ENCODE data around the gene SQOR. TPM values are rescaled to one million over a fixed set of nuclear protein-coding genes. Genes with fewer than 3 reads are reported as not detected.

Gene SQOR
- total and polyA plus RNA-seq, 2 experiments from 2014 or later, result 19.7 to 21.9 TPM

DNA sequence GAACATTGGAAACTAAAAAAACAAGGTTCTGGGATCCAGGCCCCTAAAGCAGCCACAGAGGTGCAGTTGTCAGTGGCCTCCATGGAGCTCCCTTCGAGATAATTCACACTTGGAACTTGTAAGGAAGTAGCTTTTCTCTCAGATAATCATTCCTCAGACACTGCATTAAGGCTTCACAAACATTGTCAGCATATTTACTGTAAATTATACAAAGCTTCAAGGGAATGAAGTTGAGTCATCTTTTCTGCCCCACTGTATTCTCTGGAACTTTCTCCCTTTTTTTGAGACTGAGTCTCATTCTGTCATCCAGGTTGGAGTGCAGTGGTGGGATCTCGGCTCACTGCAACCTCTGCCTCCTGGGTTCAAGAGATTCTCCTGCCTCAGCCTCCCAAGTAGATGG lies 40.5 kb upstream of the SQOR start:
- Histone ChIP-seq H3K79me2 (ENCODE audit: insufficient read depth) (peaks cover 85% of the 10 kb centered on the region), H4K20me1 (ENCODE audit: insufficient read depth) (no peaks in the 10 kb centered on the region; the same call in 1 of the 2 replicates), H2AFZ (no peak overlapping the region), H3K36me3 (ENCODE audit: low read depth) (no peaks in the 10 kb centered on the region; the same call in 1 of the 2 replicates), H3K9ac (no peak overlapping the region), H3F3A (ENCODE audit: insufficient read depth) (no peaks in the 10 kb centered on the region), H3K9me2 (ENCODE audit: insufficient read depth) (no peaks in the 10 kb centered on the region), H3K9me3 (ENCODE audit: low read depth) (no peaks in the 10 kb centered on the region), H3K27me3 (replicated peaks; ENCODE audit: insufficient read depth) (no peaks in the 10 kb centered on the region), H3K4me1 (ENCODE audit: insufficient read depth) (peaks cover 13% of the 10 kb centered on the region), H3K4me2 (ENCODE audit: unreplicated experiment) (no peak overlapping the region), H3K27ac (no peak overlapping the region), H3K4me3 (no peak overlapping the region)
- in situ Hi-C loops (cut with MboI), result no loop called here
- WGBS, 2 experiments (ENCODE audit: low coverage in 1 of 2, low lambda C conversion rate in 2 of 2, missing lambda C conversion rate in 2 of 2), result 98 to 100% methylated on average over 2 of the region's 2 CpGs
- TF ChIP-seq EZH2 (IDR thresholded peaks at IDR 0.05; ENCODE audit: insufficient read depth, poor library complexity, severe bottlenecking) (no peak), EZH2phosphoT487 (IDR thresholded peaks at IDR 0.05; ENCODE audit: insufficient read depth, low read depth) (no peak)
- DNase-seq, result peak; percentile 12

DNA sequence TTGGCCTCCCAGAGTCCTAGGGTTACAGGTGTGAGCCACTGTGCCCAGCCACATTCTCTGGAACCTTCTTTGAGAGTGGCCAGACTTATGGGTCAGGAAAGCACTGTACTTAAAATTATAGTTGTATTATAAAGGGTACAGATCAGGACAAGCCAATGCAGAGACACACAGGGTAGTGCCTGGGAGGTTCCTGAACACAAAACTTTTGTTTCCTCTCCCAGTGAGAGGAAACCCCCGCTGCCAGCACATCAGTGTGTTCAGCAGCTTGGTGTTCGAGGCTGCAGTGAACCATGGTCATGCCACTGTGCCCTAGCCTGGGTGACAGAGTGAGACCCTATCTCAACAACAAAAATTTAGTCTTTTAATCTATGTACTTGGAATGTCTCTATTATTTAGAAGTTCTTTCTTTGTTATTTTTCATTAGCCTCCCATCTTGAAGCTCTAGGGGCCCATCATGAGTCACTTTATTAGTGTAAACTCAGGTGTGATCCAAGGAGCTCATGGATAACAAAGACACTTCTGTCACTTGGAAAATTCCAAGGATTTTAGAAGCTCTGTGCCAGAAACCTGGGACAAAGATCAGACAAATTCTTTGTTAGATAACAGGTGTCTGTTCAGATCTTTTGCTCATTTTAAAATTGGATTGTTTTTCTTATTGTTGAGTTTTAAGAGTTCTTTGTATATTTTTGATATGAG lies 39.8 kb upstream of the SQOR start:
- H2AFZ ChIP-seq, result no peak overlapping the region

DNA sequence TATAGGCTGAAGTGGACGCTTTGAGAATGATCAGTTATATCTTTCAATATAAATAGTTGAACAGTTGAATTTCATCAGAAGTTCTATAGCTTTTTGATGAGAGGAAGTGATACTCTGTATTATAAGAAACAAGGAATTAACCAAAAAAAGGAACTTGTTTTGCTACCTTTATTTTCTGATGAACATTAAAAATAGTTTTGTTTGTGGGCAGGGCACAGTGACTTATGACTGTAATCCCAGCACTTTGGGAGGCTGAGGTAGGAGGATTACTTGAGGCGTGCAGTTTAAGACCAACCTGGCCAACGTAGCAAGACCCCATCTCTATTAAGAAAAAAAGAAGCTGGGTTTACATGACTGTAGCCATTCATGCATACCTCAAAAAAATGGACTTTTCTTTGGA lies 30.9 kb upstream of the SQOR start:
- H3K79me2 ChIP-seq (ENCODE audit: insufficient read depth), result peaks cover 45% of the 10 kb centered on the region
- no peaks in the 10 kb centered on the region for H4K20me1 ChIP-seq (ENCODE audit: insufficient read depth)
- in situ Hi-C loops (cut with MboI), result loop anchor here (25.0 kb wide), 1 partner anchor 417 kb away; the partner anchor contains the start of gene SHF

More for the DNA sequence above, 39.8 kb upstream of the SQOR start:
- in situ Hi-C loops (cut with MboI), result no loop called here
- H3K4me2 ChIP-seq (ENCODE audit: unreplicated experiment), result no peak overlapping the region
- no peak for DNase-seq
- H3K9me2 ChIP-seq (ENCODE audit: insufficient read depth), result no peaks in the 10 kb centered on the region
- no peaks in the 10 kb centered on the region for H3K9me3 ChIP-seq (ENCODE audit: low read depth)
- H3K4me3 ChIP-seq, result no peak overlapping the region
- peaks cover 6% of the 10 kb centered on the region for H3K4me1 ChIP-seq (ENCODE audit: insufficient read depth)
- no peak overlapping the region for H3K27ac ChIP-seq
- no peaks in the 10 kb centered on the region for H3K27me3 ChIP-seq (replicated peaks; ENCODE audit: insufficient read depth)
- peaks cover 79% of the 10 kb centered on the region for H3K79me2 ChIP-seq (ENCODE audit: insufficient read depth)
- no peak for TF ChIP-seq EZH2 (IDR thresholded peaks at IDR 0.05; ENCODE audit: insufficient read depth, poor library complexity, severe bottlenecking)
- no peak for TF ChIP-seq EZH2phosphoT487 (IDR thresholded peaks at IDR 0.05; ENCODE audit: insufficient read depth, low read depth)
- no peak overlapping the region for H3K9ac ChIP-seq
- H4K20me1 ChIP-seq (ENCODE audit: insufficient read depth), result no peaks in the 10 kb centered on the region; the same call in 1 of the 2 replicates
- H3F3A ChIP-seq (ENCODE audit: insufficient read depth), result no peaks in the 10 kb centered on the region
- H3K36me3 ChIP-seq (ENCODE audit: low read depth), result no peaks in the 10 kb centered on the region; the same call in 1 of the 2 replicates
- WGBS, 2 experiments (ENCODE audit: low coverage in 1 of 2, low lambda C conversion rate in 2 of 2, missing lambda C conversion rate in 2 of 2), result 94 to 100% methylated on average over 2 of the region's 2 CpGs

DNA sequence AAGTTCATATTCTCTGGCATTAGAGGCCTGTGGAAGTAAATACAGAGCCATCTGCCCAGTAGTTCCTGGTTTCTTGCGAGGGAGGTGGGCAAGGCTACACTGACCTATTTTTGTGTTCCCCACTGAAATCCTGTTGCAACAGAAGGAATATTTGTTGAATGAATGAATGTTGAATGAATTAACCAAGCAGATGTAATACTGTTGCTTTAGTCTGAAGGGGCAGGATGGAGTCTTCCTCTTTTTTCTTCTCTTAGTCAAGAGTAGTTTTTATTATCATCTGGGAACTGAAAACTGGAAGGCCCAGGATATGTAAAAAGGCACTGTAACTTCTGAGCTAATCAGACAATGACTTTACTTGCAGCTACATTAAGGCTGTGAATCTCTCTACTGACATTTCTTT lies 30.5 kb upstream of the SQOR start:
- Histone ChIP-seq H3F3A (ENCODE audit: insufficient read depth) (no peaks in the 10 kb centered on the region), H3K79me2 (ENCODE audit: insufficient read depth) (peaks cover 45% of the 10 kb centered on the region), H3K9me2 (ENCODE audit: insufficient read depth) (no peaks in the 10 kb centered on the region), H3K4me1 (ENCODE audit: insufficient read depth) (no peaks in the 10 kb centered on the region; the same call in 1 of the 2 replicates), H3K9ac (no peak overlapping the region), H3K4me3 (no peak overlapping the region), H2AFZ (no peak overlapping the region), H3K27me3 (replicated peaks; ENCODE audit: insufficient read depth) (no peaks in the 10 kb centered on the region), H3K36me3 (ENCODE audit: low read depth) (peaks cover 20% of the 10 kb centered on the region), H4K20me1 (ENCODE audit: insufficient read depth) (no peaks in the 10 kb centered on the region), H3K4me2 (ENCODE audit: unreplicated experiment) (no peak overlapping the region), H3K9me3 (ENCODE audit: low read depth) (no peaks in the 10 kb centered on the region), H3K27ac (0 out of 2 replicates have a peak overlapping the region, but pooled peaks have one; percentile 4)
- WGBS, 2 experiments (ENCODE audit: low coverage in 1 of 2, low lambda C conversion rate in 2 of 2, missing lambda C conversion rate in 2 of 2), result 53 to 55% methylated on average over 1 of the region's 1 CpG
- TF ChIP-seq EZH2phosphoT487 (IDR thresholded peaks at IDR 0.05; ENCODE audit: insufficient read depth, low read depth), result no peak
- no peak for TF ChIP-seq EZH2 (IDR thresholded peaks at IDR 0.05; ENCODE audit: insufficient read depth, poor library complexity, severe bottlenecking)
- in situ Hi-C loops (cut with MboI), result loop anchor here (25.0 kb wide), 1 partner anchor 417 kb away; the partner anchor contains the start of gene SHF
- peak; percentile 20 for DNase-seq

More for the DNA sequence above, 30.9 kb upstream of the SQOR start:
- no peak overlapping the region for H3K9ac ChIP-seq
- H3K4me2 ChIP-seq (ENCODE audit: unreplicated experiment), result no peak overlapping the region
- no peaks in the 10 kb centered on the region for H3K9me3 ChIP-seq (ENCODE audit: low read depth)
- no peaks in the 10 kb centered on the region for H3F3A ChIP-seq (ENCODE audit: insufficient read depth)
- 98 to 99% methylated on average over 3 of the region's 3 CpGs for WGBS, 2 experiments (ENCODE audit: low coverage in 1 of 2, low lambda C conversion rate in 2 of 2, missing lambda C conversion rate in 2 of 2)
- H3K4me1 ChIP-seq (ENCODE audit: insufficient read depth), result no peaks in the 10 kb centered on the region; the same call in 1 of the 2 replicates
- no peak for TF ChIP-seq EZH2phosphoT487 (IDR thresholded peaks at IDR 0.05; ENCODE audit: insufficient read depth, low read depth)
- TF ChIP-seq EZH2 (IDR thresholded peaks at IDR 0.05; ENCODE audit: insufficient read depth, poor library complexity, severe bottlenecking), result no peak
- DNase-seq, result no peak
- no peaks in the 10 kb centered on the region for H3K9me2 ChIP-seq (ENCODE audit: insufficient read depth)
- peaks cover 20% of the 10 kb centered on the region for H3K36me3 ChIP-seq (ENCODE audit: low read depth)
- no peak overlapping the region for H3K27ac ChIP-seq
- no peak overlapping the region for H2AFZ ChIP-seq
- H3K4me3 ChIP-seq, result no peak overlapping the region
- H3K27me3 ChIP-seq (replicated peaks; ENCODE audit: insufficient read depth), result no peaks in the 10 kb centered on the region

Data from GM23248 (cell line).